GM18858 (cell line): ENCODE measurements around the gene CD300LF.

ENCODE experiments used
- ATAC-seq: cut with Tn5 transposase; IDR thresholded peaks from one replicate; pipeline ENCODE4 v1.9.1; 2021; ENCODE audit not compliant: unreplicated experiment

Gene CD300LF

GRCh38 chr17:74645010-74645409 is 67.7 kb downstream of the CD300LF start:
- ATAC-seq = no peak

- no peak for ATAC-seq
Observed at GRCh38 chr17:74644419-74644818, 68.3 kb downstream of the CD300LF start.
